ENCODE results near the gene NCOR2.
A peak's percentile ranks its signal among the peaks of the same experiment; 100 is the strongest.

The NCOR2 gene

DNA sequence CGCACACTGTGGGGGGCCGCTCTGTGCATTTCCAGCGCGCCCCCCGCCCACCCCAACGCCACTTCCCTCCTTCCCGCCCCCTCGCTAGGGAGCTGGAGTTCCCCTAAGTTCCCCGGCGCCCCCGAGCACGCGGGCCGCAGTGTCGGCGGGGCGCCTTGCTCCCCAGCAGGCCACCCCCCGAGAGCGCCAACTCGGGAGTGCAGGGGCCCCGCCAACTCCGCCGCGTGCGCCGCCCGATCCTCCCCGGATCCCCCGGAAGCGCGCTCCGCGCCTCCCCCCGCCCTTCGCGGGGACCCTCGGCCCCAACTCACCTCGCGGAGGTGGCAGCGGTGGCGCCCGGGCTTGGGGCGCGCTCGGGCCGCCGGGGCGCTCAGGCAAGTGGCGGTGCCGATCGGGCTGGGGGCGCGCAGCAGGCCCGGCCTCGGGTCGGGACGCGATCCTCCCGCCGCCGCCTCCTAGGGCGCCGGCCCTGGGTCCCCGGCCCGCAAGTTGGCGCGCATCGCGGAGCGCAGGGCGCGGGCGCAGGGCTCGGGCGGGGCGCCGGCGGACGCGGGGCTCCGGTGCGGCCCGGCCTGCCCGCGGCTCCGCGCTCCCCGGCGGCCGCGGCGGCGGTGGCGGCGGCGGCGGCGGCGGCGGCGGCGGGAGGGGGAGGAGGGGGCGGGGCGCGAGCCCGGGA is at the start of gene NCOR2:
NCOR2 (minus strand) TSS at position 616 of the 676 bp plus-strand sequence. CDS start 72,361 bp downstream, outside the sequence.
- no peak for DNase-seq (ENCODE audit: low spot score)

DNA sequence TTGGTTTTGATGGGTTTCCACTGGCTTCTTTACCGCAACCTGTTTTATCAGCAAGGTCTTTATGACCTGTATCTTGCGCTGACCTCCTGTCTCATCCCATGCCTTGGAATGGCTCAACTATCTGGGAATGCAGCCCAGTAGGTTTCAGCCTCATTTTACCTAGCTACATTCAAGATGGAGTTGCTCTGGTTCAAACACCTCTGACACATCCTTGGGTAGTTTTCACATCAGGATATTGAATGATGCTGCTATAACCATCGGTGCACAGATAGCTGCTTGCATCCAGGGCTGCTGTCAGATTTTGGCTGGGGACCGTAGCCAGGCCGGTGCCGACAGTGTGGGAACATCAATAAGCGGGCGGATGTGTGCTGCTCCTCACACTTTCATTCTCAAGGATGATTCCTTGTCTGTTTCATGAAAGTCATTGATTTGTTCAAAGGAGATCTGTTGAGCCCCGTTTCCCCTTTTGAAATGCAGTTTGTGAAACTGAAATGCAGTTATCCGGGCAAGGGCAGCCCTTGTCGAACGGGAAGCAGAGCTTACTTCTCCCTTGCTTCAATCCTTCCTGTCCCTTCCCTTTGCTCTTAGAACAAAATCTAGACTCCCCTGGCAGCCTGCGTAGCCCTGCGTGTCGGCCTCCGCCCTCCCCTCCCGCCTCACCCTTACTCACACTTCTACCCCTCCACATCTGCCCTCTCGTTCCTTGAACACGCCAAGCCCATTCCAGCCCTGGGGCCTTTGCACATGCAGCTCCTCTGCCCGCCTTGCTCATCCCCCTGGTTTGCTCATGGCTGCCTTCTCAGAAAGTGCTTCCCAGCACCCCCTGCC is 49.2 kb upstream of the NCOR2 start:
- no peak for DNase-seq (ENCODE audit: low spot score)

DNA sequence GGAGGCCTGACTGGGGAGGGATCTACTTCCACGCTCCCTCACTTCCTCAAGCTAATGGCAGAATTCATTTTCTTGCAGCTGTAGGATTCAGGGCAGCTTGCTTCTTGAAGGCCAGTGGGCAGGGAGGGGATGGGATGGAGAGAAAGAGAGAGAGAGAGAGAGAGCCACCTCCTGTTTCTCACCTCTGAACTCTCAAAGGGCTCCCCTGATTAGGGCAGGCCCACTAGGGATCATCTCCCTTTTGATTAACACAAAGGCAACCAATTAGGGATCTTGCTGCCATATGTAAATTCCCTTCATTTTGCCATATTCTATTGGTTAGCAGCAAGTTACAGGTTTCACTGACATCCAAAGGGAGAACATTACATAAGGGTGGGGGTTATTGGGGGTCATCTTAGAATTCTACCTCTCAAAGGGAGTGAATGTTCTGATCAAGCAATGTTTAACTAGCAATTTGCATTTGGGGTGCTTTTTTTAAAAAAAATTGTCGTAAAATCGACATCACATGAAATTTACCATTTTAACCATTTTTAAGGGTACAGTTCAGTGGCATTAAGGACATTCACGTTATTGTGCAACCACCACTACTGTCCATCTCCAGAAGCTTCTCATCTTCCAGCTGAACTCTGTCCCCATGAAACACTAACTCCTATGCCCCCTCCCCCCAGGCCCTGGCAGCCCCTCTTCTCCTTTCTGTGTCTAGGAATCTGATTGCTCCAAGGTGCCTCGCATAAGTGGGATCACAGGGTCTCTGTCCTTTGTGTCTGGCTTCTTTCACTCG is 47.3 kb upstream of the NCOR2 start:
- DNase-seq (ENCODE audit: low spot score) = no peak

DNA sequence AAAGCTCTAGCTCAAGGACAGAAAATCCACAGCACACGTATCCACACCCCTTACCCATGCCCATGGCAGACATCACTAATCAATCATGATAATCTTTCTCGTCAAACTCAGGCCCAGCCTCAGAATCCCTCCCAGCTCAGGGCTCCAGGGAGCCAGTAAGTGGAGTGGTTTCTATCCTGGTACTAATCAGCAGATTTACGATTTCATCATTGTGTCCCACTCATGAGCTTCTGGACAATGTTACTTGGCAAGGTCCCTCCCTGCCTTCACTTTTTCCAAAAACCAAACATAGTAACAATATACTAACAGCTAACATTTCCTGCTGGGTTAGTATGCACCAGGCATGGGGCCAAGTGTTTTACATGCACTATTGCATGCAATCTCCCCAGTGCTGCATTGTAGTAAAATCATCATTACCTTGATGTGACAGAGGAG is 45.8 kb upstream of the NCOR2 start:
- no peak for DNase-seq (ENCODE audit: low spot score)

DNA sequence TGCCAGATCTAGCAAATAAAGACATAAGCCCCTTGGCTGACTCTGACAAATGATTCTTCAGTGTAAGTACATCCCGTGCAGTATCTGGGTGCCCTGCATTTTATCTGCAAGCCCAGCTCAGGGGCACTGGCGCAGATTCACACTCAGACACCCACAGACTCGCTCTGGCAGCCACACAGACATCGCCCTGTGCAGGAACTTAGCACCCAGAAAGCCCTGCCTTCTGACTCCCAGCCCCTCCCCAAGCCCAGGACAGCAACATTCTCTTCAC is 44.9 kb upstream of the NCOR2 start:
- no peak for DNase-seq (ENCODE audit: low spot score)

DNA sequence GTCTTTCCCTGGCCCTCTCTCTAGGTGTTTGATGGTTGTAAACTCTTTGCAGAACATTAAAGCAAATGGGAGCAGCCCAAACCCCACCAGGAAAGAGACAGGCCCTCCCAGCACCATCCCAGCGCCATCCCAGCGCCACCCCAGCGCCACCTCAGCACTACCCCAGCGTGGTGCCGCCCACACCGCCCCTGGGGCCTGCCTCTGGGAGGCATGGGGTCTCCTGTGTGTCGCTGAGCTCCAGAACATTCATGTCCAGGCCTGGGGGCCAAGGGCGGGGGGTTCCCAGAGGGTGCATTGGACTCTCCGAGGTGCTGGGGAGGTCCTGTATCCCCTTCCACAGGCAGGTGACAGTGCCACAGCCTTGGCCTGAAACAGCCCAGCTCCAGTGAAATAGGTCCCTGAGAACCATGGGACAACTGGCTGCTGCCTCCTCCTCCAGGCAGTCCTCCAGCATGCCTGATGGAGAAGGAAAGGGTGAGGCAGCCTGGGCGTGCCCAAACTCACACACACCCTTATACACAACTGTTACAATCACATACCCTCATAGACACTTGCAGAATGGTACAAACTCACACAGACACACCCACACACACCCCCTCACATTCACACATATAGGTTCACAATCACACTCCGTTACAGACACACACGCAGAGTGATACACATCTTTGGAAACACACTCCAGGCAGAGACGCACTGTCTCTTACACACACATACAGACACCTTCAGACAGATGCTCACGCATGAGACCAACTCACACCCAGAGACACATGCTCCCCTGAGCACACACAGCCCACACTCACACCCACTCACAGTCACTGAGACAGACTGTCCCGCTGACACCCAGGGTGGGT is 44.4 kb upstream of the NCOR2 start:
- DNase-seq (ENCODE audit: low spot score) = no peak

DNA sequence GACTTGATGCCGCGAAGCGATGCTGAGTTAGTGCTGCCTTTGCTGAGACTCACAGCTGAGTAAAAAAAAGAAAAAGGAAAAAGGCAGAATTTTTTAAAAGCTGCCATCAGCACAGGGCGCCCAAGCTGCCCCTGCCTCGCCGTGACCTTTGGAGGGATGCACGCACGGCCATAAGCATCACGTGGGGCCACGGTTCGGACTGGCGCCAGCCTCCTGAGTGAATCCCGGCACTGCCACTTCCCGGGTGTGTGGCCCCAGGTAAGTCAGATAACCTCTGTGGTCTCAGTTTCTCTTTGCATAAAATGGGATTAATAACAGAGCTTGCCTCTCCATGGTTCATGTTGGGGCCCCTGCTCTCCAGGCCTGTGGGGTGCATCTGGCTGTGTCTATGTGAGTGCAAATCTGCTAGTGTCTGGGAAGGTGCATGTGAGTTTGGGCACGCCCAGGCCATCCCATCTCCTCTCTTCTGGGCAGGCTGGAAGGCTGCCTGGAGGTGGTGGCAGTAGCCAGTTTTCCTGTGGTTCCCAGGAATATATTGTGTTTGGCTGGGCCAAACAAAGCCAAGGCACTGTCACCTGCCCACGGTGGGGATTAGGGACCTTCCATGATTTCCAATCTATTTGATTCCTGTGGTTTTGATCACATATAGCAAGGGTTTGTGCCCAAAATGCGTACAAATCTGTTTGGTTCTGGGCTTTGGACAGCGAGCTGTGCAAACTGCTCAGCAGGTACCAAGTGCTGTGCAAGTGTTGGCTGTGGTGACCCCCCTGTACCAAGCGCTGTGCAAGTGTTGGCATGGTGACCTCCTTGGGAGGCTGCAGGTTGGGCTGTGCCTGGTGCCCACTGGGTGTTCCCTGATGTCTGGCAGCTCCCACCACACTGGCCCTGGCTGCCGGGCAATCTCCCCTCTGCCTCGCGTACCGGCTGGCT is 43.5 kb upstream of the NCOR2 start:
- no peak for DNase-seq (ENCODE audit: low spot score)

DNA sequence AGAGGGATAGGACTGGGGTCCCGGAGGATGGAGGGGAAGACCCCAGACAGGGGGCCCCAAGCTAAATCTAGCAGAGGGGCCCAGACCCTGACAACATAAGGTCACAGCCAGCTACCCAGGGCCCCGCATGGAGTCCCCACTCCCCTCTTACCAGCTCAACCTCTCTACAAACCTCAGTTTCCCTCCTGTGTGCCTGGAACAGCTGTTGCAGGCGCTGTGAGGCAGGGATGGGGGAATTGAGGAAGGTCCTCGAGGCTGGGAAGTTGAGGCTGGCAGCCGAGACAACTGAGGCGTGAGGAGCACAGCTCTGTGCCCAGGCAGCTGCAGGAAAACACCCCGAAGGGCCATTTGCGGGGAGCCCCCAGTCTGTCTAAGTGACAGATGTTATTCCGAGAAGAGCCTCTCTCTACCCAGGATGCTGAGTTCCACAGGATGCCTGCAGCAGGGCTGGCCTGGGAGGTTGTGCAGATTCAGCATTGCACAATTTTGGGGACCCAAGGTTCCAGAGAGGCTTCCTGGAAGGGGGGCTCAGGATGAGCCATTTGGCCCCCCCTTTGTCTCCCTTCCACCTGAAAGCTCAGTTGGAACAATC is 42.7 kb upstream of the NCOR2 start:
- DNase-seq (ENCODE audit: low spot score) = no peak

DNA sequence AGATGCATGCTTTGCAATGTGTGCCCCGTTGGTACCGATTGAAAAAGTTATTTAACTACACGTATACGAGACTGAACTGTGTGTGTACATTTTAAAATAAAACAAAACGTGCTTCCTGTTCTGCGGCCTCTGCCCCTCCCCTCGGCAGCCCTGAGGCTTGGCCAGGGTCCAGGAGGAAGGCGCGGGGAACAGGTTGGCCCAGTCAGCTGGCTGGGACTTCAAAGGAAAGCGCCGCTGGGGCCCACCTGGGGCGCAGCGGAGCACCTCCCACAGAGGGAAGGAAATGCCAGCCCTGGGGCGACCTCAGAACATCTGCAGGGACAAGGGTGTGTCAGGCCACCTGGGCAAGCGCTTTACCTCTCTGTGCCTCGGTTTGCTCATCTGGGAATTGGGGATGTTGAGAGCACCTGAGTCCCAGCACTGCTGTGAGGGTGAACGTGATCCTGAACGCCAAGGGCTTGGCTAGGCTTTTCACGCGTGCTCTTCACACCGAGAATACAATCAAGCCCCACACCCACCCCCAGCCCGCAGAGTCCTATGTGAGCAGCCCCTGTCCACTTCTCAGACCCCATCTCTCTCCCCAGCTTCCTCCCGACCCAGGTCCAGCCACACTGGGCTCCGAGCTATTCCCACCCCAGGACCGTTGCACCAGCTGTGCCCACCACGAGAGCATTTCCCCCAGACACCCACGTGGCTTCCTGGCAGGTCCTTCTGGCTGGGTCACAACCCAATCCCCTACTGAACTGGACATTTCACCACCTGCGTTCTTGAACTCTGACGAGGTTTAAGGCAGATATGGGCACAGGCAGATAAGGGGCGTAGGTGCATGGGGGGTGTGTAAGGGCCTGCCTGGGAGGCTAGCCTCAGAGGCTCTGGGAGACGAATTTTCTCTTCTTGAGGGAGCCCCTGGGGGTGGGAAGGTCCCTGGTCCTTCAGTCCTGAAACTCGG is 41.9 kb upstream of the NCOR2 start:
- DNase-seq (ENCODE audit: low spot score) = peak; percentile 16

DNA sequence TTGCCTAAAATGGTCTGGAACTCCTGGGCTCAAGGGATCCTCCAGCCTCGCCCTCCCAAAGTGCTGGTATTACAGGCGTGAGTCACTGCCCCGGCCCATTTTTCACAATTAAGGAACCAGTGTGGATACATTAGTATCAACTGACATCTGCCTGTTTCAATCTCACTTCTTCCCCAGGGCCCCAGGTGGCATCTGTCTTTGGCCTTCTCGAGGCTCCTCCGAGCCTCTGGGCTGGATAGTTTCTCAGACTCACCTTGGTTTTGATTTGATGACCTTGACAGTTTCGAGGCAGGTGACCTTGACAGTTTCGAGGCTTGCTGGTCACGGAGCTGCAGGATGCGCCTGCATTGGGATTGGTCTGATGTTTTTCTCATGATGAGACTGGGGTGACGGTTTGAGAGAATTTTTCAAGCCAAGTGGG is 41.0 kb upstream of the NCOR2 start:
- no peak for DNase-seq (ENCODE audit: low spot score)

DNA sequence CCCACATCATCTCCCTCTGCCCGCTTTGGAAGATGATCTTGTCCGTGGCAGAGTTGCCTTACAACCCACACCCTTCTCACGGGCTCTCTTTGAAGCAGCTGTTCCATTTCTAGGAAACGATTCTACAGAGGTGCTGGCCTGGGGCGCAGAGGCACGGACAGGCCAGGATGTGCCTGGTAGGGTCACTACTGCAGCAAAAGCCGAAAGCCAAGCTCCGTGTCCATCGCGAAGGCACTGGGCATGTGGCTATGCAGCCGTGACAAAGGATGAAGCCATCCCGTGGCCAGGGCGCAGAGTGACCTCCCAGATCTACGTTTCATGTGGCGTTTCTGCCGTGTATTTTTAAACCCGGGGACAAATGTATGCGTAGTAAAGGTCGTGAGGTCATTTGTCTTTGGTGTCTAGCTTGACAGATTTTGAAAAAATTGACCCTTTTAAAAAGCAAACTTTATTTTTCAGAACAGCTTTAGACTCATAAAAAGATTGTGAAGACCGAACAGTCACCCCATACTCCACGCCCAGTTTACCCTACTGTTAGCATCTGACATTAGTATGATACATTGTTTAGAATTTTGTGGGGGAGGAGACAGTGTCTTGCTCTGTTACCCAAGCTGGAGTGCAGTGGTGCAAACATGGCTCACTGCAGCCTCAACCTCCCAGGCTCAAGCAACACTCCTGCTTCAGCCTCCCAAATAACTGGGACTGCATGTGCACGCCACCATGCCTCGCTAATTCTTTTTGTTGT is 40.4 kb upstream of the NCOR2 start:
- DNase-seq (ENCODE audit: low spot score) = no peak

DNA sequence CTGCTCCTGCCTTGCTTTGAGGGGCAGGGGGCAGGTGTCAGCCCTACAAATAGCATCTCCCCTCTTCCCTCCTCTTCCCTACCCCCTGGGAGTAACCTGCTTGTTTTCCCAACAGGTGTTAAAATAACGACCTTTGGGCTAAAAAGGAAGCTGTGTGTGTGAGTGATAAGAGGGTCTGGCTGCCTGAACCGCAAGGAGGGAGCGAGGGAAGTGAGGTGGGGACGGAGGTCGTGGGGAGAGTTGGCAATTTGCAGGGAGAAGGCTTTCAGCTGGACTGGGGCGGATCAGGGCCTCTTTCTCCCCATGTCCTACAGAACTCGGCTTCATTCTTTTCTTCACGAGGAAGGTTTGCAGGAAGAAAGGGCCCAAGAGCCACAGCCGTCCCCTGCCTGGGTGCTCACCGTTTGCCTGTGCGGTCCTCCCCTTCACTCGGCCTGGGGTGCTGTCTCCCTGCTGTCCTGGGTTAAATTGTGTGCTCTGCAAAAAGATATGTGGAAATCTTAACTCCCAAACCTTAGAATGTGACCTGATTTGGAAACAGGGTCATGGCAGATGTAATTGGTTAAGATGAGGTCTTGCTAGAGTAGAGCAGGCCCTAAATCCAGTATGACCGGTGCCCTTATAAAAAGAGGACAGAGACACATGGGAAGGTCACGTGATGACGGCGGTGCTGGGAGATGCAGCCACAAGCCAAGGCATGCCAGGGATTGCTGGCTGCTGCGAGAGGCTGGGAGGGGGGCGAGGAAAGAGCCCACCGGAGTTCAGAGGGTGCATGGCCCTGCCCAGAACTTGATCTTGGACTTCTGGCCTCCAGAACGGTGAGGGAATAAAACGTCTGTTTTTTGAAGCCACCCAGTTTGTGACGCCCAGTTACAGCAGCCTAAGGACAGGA is 38.7 kb upstream of the NCOR2 start:
- no peak for DNase-seq (ENCODE audit: low spot score)

DNA sequence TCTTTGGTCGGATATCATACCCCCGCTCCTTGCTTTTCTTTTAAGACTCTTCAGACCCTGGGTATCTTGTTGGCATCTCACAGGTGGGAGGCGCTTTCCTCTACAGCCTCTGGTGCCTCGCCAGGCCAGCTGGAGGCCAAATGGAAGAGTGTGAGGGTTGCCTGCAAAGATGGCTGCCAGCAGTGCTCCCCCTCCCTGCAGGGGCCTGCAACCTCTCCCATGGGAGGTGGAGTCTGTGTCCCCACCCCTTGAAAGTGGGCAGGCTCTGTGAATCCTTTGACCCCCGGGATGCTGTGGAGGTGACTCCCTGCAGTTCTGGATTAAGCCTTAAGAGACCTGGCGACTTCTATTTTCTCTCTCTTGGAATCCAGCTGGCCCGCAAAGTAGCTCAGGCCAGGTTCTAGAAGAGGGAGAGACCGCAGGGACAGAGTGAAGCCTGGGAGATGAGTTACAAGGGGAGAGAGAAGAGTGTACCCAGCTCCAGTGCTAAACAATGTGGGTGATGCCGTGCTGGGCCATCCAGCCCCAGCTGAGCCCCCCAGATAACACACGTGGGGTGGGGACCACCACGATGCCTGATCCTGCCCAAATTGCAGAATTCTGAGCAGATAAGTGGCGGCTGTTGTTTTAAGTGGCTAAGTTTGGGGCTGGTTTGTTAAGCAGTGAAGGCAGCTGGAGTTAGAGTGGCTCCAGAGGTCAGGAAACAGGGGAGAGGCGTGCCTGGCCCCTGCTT is 37.9 kb upstream of the NCOR2 start:
- DNase-seq (ENCODE audit: low spot score) = no peak

DNA sequence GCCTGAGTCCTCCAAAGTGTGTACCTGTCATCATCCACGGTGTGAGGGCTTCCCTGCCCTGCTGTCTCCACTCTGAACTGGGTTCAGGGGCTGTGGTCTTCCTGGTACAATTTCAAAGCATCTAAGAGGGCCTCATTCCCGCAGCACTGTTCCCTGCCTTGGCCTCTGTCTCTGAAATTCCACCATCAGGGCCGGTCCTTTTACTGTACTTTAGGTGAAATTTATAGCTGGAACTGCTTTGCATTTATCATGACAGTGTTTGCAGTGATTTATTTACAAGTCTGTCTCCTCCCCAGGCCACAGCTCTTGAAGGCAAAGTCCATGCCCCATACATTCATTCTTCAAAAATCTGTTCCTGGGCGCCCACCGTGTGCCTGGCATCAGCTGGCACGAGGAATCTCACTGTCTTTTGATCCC is 36.9 kb upstream of the NCOR2 start:
- DNase-seq (ENCODE audit: low spot score) = no peak

DNA sequence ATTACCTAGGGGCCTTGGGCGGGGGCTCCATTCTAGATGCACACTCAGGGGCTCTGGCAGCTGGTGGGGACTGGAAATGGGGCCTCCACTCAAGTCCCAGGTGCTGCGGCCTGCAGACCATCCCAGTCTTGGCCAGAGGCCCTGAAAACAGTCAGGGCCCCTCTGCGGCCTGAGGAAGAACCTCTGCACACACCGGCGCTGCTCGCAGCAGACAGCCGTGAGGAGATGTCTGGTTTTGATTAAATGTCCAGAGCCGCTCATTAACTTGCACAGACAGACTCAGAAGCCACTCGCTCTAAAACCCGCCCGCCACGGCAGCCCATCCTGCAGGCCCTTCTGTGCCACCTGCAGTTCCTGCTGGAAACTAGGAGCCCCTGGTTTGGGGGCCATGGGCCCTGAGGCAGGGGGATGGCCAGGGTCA is 36.4 kb upstream of the NCOR2 start:
- no peak for DNase-seq (ENCODE audit: low spot score)

DNA sequence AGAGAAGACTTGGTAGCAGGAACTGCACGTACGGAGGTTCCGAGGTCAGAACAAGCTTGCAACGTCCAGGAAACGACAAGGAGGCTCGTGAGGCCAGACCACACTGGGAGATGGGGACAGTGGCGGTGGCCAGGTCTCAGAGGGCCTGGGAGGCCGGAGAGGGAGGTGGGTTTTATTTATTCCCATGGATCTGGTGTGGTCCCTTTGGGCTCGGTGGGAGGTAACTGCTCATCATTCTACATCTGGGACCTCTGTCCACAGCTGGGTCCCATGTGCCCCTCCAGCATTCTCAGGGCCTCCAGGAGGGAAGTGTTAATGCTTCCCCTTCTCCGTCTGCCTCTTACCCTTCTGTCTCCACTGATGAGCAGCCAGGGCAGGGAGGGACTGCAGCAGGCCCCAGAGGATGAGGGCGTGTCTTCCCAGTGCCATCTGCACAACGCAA is 35.7 kb upstream of the NCOR2 start:
- no peak for DNase-seq (ENCODE audit: low spot score)

DNA sequence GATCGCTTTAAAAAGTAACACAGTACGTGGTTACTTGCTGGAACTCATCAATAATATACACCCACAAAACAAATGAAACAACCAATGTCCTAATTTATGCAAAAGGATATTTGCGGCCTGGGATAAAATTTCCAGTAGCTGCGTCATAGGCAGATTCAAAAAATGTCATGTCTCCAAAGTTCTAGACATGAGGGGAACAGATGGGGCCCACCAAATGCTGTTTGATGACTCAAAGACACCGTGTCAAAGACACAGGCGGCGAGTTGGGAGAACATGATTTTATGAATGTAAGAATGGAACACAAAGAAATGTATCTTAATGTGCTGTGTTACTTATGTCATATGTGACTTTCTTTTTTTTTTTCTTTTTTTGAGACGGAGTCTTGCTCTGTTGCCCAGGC is 34.3 kb upstream of the NCOR2 start:
- DNase-seq (ENCODE audit: low spot score) = no peak
